ENCODE measurements around the gene CAV2.

- TF ChIP-seq EZH2phosphoT487 (IDR thresholded peaks at IDR 0.05; ENCODE audit: low read length) (no peak), CTCF (IDR thresholded peaks at IDR 0.05; ENCODE audit: low read length) (no peak), EZH2 (optimal IDR thresholded peaks at IDR 0.05; ENCODE audit: low read depth, low read length) (no peak)
These were observed 22.7 kb downstream of the CAV2 start for GRCh38 chr7:116522247-116522646.
